Activated CD4-positive, alpha-beta T cell treated with anti-CD3 and anti-CD28 coated beads, Interleukin-2, amount 10 ng/mL, durations not matched to agents 7 days and 5 days (primary cell): ENCODE data around the gene STK10. TPM values are rescaled to one million over a fixed set of nuclear protein-coding genes. Genes with fewer than 3 reads are reported as not detected.

Source experiments
- CTCF ChIA-PET: fragments of 350-600 bp; sonication (Branson Sonifier 250); formaldehyde crosslinking; loops from one replicate; lab custom pipeline; 2021; ENCODE audit warnings: antibody characterized with exemption; lab: Charles Lee
- POLR2A ChIA-PET: fragments of 350-600 bp; sonication (Branson Sonifier 250); formaldehyde crosslinking; loops from one replicate; lab custom pipeline; 2021; ENCODE audit warnings: antibody characterized with exemption; lab: Charles Lee
- DNase-seq: peaks from one replicate; pipeline ENCODE4 v3.0.0-alpha.2; 2020
- H3K27ac Mint-ChIP-seq: one replicate; pipeline ENCODE4 v1.8.0; 2021; ENCODE audit warnings: mild to moderate bottlenecking, moderate library complexity, mixed read lengths
- H3K27me3 Mint-ChIP-seq: one replicate; pipeline ENCODE4 v1.8.0; 2021; ENCODE audit warnings: mixed read lengths
- H3K36me3 Mint-ChIP-seq: one replicate; pipeline ENCODE4 v1.8.0; 2021; ENCODE audit warnings: low read depth, mixed read lengths
- H3K4me1 Mint-ChIP-seq: one replicate; pipeline ENCODE4 v1.8.0; 2021; ENCODE audit warnings: mixed read lengths
- H3K4me3 Mint-ChIP-seq: one replicate; pipeline ENCODE4 v1.8.0; 2021; ENCODE audit warnings: mild to moderate bottlenecking, moderate library complexity, mixed read lengths
- H3K9me3 Mint-ChIP-seq: one replicate; pipeline ENCODE4 v1.8.0; 2021; ENCODE audit warnings: mixed read lengths
- total RNA-seq, 2 experiments: library from RNA; stranded (reverse); gene quantifications; one replicate each; pipeline ENCODE4 v1.2.3, GENCODE V29; 2021

Gene STK10
- total RNA-seq, 2 experiments from 2014 or later, result 299 to 312 TPM

DNA sequence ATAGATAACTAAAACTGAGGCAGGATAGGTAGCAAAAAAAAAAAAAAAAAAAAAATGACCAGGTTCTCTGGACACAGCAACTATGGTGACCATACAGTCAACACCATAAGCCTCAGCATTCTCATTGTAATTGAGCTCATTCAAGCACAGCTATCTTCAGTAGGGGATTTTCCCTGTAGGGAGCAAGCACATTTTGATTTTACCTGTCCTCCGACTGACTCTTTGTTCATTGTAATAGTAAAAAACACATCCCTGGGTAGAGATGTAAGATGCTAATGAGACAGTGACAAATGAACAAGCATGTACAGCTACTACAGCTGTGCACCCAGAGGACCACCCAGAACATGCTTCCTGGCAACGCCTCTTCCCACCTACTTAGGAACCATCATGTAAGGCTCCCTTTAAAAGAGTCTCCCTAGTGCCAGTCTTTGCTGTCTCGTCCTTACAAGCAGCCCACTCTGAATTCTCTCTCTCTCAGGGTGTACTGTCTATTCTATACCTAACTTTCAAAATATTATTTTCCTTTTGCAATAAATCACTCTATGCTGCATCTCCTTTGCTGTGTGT is 116.6 kb downstream of the STK10 start:
- peaks cover 62% of the 10 kb centered on the region for H3K36me3 Mint-ChIP-seq
- ChIA-PET CTCF (interaction anchor here (0.6 to 0.7 kb wide), 2 partner anchors 33 to 64 kb away, joined by 3 read pairs; no protein-coding TSS in a partner anchor), POLR2A (no interaction called here)
- no peak overlapping the region for H3K4me3 Mint-ChIP-seq
- H3K9me3 Mint-ChIP-seq, result no peaks in the 10 kb centered on the region
- H3K27me3 Mint-ChIP-seq, result no peaks in the 10 kb centered on the region
- no peak for DNase-seq
- H3K4me1 Mint-ChIP-seq, result peaks cover 55% of the 10 kb centered on the region
- peak overlapping the region; percentile 59 for H3K27ac Mint-ChIP-seq

DNA sequence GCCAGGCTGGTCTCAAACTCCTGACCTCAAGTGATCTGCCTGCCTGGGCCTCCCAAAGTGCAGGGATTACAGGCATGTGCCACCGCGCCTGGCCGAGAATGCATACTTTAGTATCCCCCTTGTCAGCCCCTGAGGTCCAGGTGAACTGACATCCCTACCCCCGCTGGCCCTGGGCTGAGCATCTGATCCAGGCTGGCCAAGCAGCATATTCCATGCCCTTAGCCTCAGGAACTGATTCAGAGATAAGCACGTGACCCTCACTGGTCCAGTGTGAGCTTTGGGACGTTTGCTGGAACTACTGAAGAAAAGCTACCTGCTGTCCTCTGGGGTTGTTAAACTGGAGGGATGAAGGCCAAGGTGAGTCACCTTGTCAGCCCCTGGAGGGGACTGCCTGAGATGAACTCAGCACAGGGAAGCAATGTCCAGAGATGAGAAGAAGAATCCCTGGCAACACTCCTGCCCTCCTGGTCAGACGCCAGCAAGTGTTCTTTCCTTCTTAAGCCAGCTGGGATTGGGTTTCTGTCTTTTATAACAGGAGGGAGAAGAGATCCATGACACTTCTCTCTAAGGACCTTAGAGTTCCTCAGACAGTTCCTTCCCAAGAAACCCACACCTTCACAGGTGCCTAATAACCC is 122.5 kb downstream of the STK10 start:
- H3K27me3 Mint-ChIP-seq, result no peaks in the 10 kb centered on the region
- H3K4me1 Mint-ChIP-seq, result peaks cover 65% of the 10 kb centered on the region
- ChIA-PET POLR2A (no interaction called here), CTCF (interaction anchor here (0.5 to 2.1 kb wide), 5 partner anchors 34 to 605 kb away, joined by 3 to 7 read pairs (median 3); partner anchors contain the start of gene STK10)
- no peaks in the 10 kb centered on the region for H3K9me3 Mint-ChIP-seq
- no peak for DNase-seq
- peak overlapping the region; percentile 95 for H3K27ac Mint-ChIP-seq
- peak overlapping the region; percentile 69 for H3K4me3 Mint-ChIP-seq
- H3K36me3 Mint-ChIP-seq, result peaks cover 79% of the 10 kb centered on the region

DNA sequence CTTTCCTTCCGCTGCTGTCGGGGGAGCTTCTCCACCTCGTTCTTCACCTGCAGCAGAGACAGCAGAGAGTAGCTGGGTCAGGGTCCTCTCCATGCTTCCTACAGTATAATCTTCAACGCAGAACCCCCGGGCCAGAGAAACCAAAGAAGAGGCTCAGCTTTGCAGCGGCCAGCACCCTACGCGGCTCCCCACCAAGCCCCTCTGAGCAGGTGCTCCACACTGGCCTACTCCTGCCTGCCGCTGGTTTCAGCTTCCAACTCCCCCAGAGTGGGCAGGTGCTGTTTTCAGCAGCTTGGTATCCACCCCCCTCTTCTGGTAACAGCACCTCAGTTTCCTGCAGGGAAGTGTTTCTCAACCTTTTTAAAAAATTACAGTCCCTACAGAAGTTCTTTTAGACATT is 123.3 kb downstream of the STK10 start:
- Mint-ChIP-seq H3K4me3 (no peak overlapping the region), H3K4me1 (peaks cover 62% of the 10 kb centered on the region), H3K9me3 (no peaks in the 10 kb centered on the region), H3K27ac (peak overlapping the region; percentile 62), H3K36me3 (peaks cover 82% of the 10 kb centered on the region), H3K27me3 (no peaks in the 10 kb centered on the region)
- ChIA-PET POLR2A (no interaction called here), CTCF (no interaction called here)
- no peak for DNase-seq

DNA sequence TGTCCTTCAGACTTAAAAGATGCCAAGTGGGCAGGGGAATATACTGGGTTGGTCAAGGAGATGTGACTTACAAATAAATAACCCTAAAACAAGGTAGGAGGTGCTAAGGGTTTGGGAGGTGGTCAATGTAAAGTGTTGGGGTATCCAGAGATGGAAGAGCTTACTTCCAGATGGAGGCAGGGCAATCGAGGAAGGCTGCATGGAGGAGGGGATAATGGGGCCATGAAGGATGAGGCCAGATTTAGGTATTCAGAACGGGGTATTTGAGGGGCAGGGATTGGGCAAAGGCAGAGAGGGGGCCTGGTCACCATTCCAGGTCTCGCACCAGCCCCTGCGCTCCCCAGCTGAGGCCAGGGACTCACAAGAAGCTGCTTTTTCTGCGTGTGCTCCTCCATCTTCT is 123.7 kb downstream of the STK10 start:
- Mint-ChIP-seq H3K27me3 (no peaks in the 10 kb centered on the region), H3K9me3 (no peaks in the 10 kb centered on the region), H3K4me1 (peaks cover 63% of the 10 kb centered on the region), H3K27ac (no peak overlapping the region), H3K36me3 (peaks cover 83% of the 10 kb centered on the region), H3K4me3 (no peak overlapping the region)
- no peak for DNase-seq
- POLR2A ChIA-PET, result no interaction called here
- CTCF ChIA-PET, result no interaction called here

DNA sequence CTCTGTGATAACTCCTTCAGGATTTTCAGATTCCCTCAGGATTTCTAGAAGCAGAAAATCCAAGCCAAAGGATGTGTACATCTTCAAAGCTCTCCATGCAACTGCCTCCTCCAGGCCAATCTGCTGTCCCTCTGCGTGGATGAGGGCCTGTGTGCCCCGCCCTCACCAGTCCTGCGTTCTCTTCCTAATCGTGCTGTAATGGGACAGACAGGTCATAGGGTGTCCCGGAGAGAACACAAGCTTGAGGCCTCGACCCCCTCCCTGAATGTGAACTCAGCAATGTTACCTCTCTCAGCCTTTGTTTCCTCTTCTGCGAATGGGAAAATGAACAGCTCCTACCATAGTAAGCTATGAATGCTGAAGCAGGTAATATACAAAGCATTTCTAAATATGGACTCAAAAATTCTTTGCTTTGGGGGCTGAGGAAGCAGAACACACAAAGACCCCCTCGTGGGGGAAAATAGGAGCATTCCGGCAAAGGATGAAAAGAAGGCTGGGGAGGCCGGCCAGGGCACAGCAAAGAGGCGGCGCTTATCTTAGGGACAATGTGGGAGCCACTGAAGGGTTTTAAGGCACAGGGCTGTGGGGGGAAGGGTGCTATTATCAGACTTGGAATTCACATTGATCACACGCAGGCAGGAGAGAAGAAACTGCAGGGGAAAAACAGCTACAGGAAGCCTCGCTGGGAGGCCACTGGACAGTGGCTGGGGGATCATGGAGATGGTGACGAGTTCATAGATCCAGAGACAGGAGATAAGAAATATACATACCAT is 124.4 kb downstream of the STK10 start:
- Mint-ChIP-seq H3K27ac (peak overlapping the region; percentile 57), H3K4me3 (no peak overlapping the region), H3K9me3 (no peaks in the 10 kb centered on the region), H3K36me3 (peaks cover 82% of the 10 kb centered on the region), H3K27me3 (no peaks in the 10 kb centered on the region), H3K4me1 (peaks cover 58% of the 10 kb centered on the region)
- CTCF ChIA-PET, result interaction anchor here (1.3 kb wide), 1 partner anchor 124 kb away, joined by 3 read pairs; the partner anchor contains the start of gene STK10
- POLR2A ChIA-PET, result no interaction called here
- DNase-seq, result no peak

DNA sequence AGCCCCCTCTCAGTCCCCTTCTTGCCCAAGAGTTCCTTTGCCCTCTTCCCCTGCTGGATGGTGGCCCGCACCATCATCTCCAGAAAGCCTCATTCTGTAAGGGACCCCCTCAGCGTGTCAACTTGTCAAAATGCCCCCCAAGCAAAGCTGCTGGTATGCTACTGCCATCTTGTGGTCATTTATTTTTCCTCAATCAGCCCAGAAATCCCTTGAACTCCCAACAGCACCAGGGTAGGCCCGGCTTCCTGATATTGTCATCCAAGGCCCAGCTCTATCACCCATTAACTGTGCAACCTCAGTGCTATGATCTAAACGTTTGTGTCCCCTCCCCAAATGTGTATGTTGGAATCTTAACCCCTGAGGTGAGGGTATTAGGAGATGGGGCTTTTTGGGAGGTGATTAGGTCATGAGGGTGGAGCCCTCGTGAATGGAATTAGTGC is 128.3 kb downstream of the STK10 start:
- no peaks in the 10 kb centered on the region for H3K9me3 Mint-ChIP-seq
- CTCF ChIA-PET, result interaction anchor here (0.7 to 1.4 kb wide), 4 partner anchors 89 to 391 kb away, joined by 3 to 8 read pairs (median 3); partner anchors contain the start of gene STK10
- DNase-seq, result no peak
- H3K27ac Mint-ChIP-seq, result peak overlapping the region; percentile 73
- peaks cover 84% of the 10 kb centered on the region for H3K36me3 Mint-ChIP-seq
- H3K27me3 Mint-ChIP-seq, result no peaks in the 10 kb centered on the region
- POLR2A ChIA-PET, result no interaction called here
- H3K4me1 Mint-ChIP-seq, result peaks cover 50% of the 10 kb centered on the region
- H3K4me3 Mint-ChIP-seq, result no peak overlapping the region

DNA sequence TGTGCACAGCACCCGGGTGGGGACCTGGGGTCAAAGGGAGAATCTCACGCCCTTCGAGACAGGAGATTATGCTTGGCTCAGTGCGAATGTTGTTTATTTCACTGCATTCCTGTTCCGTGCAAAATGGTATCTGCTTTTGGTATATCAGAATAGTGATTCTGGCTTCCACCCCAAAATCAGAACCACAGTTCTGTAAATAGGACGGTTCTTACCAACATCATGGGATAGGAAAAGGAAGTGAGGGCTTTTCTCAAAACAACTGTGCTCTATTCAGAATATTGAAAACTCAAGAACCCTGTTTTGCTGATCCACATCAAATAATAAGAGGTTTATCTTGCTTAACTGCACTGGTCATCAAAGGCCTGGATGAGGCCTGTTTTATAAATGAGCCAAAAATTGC is 129.9 kb downstream of the STK10 start:
- no peak overlapping the region for H3K4me3 Mint-ChIP-seq
- ChIA-PET POLR2A (no interaction called here), CTCF (interaction anchor here (0.8 kb wide), 2 partner anchors 19 to 131 kb away, joined by 3 read pairs; no protein-coding TSS in a partner anchor)
- no peaks in the 10 kb centered on the region for H3K9me3 Mint-ChIP-seq
- H3K36me3 Mint-ChIP-seq, result peaks cover 83% of the 10 kb centered on the region
- DNase-seq, result no peak
- no peaks in the 10 kb centered on the region for H3K27me3 Mint-ChIP-seq
- H3K4me1 Mint-ChIP-seq, result peaks cover 38% of the 10 kb centered on the region
- peak overlapping the region; percentile 69 for H3K27ac Mint-ChIP-seq

DNA sequence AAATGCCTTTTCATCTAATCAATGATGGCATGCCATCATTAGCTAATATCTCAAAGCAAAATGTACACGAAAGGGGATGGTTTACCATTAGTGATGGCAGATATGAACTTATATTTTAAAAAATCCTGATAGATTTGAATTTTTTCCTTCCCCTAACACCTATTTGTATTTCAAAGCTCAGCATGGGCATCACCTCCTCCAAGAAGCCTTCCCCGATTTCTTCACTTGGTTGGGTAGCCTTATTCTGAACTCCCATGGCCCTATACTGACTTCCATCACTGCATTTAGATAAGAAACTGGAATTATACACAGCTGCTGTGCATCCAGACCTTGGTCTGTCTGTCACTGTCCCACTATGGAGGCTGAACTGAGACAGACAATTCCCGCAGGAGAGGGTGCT is 132.0 kb downstream of the STK10 start:
- CTCF ChIA-PET, result no interaction called here
- DNase-seq, result no peak
- peaks cover 36% of the 10 kb centered on the region for H3K4me1 Mint-ChIP-seq
- H3K36me3 Mint-ChIP-seq, result peaks cover 84% of the 10 kb centered on the region
- H3K27ac Mint-ChIP-seq, result peak overlapping the region; percentile 78
- no peaks in the 10 kb centered on the region for H3K9me3 Mint-ChIP-seq
- POLR2A ChIA-PET, result no interaction called here
- no peaks in the 10 kb centered on the region for H3K27me3 Mint-ChIP-seq
- no peak overlapping the region for H3K4me3 Mint-ChIP-seq

DNA sequence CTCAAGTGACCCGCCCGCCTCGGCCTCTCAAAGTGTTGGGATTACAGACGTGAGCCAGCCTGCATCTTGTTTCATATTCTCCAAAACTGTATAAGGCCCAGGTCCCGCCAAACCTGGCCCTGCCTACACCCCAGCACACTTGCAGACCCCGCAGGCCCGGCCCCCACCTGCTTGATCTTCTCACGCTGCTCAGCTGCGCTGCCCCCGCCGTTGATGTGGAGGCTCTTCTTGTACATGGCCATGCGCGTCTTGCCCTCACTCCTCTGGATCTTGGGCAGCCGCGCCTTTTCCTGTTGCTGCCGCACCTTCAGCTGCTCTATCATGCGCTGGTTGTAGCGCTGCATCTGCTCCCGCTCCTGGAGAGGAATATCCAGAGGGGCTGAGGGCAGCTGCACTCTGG is 132.6 kb downstream of the STK10 start:
- H3K27ac Mint-ChIP-seq, result peak overlapping the region; percentile 76
- no peak for DNase-seq
- H3K36me3 Mint-ChIP-seq, result peaks cover 84% of the 10 kb centered on the region
- H3K4me1 Mint-ChIP-seq, result peaks cover 36% of the 10 kb centered on the region
- CTCF ChIA-PET, result no interaction called here
- H3K27me3 Mint-ChIP-seq, result no peaks in the 10 kb centered on the region
- POLR2A ChIA-PET, result no interaction called here
- no peaks in the 10 kb centered on the region for H3K9me3 Mint-ChIP-seq
- no peak overlapping the region for H3K4me3 Mint-ChIP-seq

DNA sequence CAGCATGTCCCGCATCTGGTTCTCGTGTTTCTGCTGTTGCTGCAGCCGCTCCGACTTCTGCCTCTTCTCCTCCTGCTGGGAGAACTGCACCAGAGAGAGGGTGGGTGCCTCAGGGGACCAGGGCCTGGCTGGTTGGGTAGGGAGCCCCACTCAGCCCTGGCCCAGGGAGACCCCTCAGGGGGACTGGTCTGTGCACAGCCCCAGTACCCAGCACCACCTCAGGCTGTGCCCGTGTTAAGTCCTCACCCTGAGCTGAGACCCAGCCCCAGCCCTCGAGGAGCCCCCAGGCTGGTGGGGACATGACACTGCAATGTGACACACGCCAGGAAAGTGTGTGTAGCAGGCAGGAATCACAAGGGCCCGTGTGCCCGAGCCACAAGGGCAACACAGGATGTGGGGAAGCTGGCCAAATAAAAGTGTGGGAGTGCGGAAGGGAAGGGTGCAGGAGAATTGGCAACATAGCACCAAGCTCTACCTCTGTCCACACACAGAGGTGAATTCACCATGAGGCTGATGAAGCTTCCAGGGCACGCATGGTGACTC is 133.3 kb downstream of the STK10 start:
- DNase-seq, result no peak
- Mint-ChIP-seq H3K36me3 (peaks cover 81% of the 10 kb centered on the region), H3K4me1 (peaks cover 33% of the 10 kb centered on the region), H3K4me3 (no peak overlapping the region), H3K27ac (no peak overlapping the region), H3K27me3 (no peaks in the 10 kb centered on the region), H3K9me3 (no peaks in the 10 kb centered on the region)
- POLR2A ChIA-PET, result no interaction called here
- CTCF ChIA-PET, result interaction anchor here (0.6 kb wide), 1 partner anchor 207 kb away, joined by 4 read pairs; no protein-coding TSS in a partner anchor

DNA sequence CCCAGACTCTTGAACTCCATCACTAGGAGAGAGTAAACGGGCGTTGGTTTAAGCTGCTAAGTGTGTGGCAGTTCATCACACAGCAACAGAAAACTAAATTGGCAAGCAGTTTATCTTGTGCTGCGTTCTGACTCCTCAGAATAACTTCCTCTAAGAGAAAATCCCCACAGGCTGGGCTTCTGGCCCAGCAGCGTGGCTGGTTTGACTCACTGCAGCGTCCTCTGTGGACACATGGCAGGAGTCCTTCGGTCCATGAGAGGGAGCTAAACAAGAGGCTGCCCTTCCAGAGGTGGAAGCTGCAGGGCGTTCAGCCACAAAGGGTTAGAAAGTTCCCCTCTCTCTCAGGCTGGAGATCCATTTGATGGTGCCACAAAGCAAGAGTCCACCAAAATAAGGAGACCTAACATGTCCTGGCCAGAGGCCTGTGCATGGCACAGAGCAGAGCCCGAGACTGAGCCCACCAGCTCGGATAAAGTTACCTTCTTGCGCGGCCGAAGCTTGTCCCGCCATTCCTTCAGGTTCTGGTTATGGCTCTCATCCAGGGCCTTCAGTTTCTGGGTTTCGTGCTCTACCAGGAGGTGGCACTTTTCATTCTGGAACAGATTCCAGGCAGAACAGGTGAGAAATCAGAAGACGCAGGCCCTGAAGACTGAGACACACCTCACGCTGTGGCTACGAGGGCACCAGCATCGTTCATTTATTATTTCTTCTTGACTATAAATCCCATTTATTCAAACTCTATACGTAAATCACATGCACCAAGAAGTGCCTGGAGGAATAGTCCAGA is 135.4 kb downstream of the STK10 start:
- ChIA-PET POLR2A (no interaction called here), CTCF (interaction anchor here (1.5 kb wide), 1 partner anchor 24 kb away, joined by 3 read pairs; no protein-coding TSS in a partner anchor)
- H3K36me3 Mint-ChIP-seq, result peaks cover 84% of the 10 kb centered on the region
- H3K27me3 Mint-ChIP-seq, result no peaks in the 10 kb centered on the region
- H3K27ac Mint-ChIP-seq, result no peak overlapping the region
- H3K9me3 Mint-ChIP-seq, result no peaks in the 10 kb centered on the region
- no peak overlapping the region for H3K4me3 Mint-ChIP-seq
- peaks cover 23% of the 10 kb centered on the region for H3K4me1 Mint-ChIP-seq
- no peak for DNase-seq
